GM23338 (cell line): ENCODE data around the gene MIGA1. TPM values are rescaled to one million over a fixed set of nuclear protein-coding genes. Genes with fewer than 3 reads are reported as not detected.

Experiments used
- ATAC-seq: fragments of 200-7000 bp; cut with Tn5 transposase; 3 replicates; pipeline ENCODE4 v1.9.1; 2020
- DNase-seq: peaks from one replicate; pipeline ENCODE4 v3.0.0-alpha.2; 2015; ENCODE audit warnings: low spot score
- H2AFZ ChIP-seq: fragments of 200-600 bp; sonication (generic); 2 replicates; pipeline ENCODE4 v1.8.0; 2016; ENCODE audit warnings: antibody characterized with exemption, mild to moderate bottlenecking, moderate library complexity
- H3F3A ChIP-seq: fragments of 200-600 bp; sonication (generic); replicated peaks from 2 replicates; pipeline ENCODE4 v1.8.0; 2017; ENCODE audit warnings: antibody characterized with exemption, mixed run types, low read depth
- H3K27ac ChIP-seq: fragments of 200-600 bp; sonication (generic); 2 replicates; pipeline ENCODE4 v1.6.1; 2016; ENCODE audit warnings: low read depth
- H3K27me3 ChIP-seq: fragments of 200-600 bp; sonication (generic); 2 replicates; pipeline ENCODE4 v1.8.0; 2016; ENCODE audit warnings: mild to moderate bottlenecking, mixed run types, moderate library complexity; ENCODE audit not compliant: insufficient read depth
- H3K36me3 ChIP-seq: fragments of 200-600 bp; sonication (generic); 2 replicates; pipeline ENCODE4 v1.8.0; 2016; ENCODE audit warnings: mild to moderate bottlenecking; ENCODE audit not compliant: insufficient read depth
- H3K4me1 ChIP-seq: fragments of 200-600 bp; sonication (generic); 2 replicates; pipeline ENCODE4 v1.8.0; 2016; ENCODE audit warnings: mild to moderate bottlenecking, moderate library complexity; ENCODE audit not compliant: insufficient read depth
- H3K4me2 ChIP-seq: fragments of 200-600 bp; sonication (generic); 2 replicates; pipeline ENCODE4 v1.7.1; 2017; ENCODE audit warnings: mixed run types
- H3K4me3 ChIP-seq: fragments of 200-600 bp; sonication (generic); 2 replicates; pipeline ENCODE4 v1.6.1; 2016; ENCODE audit warnings: mixed run types
- H3K79me2 ChIP-seq: fragments of 200-600 bp; sonication (generic); replicated peaks from 2 replicates; pipeline ENCODE4 v1.8.0; 2017; ENCODE audit warnings: mild to moderate bottlenecking; ENCODE audit not compliant: insufficient read depth
- H3K9me2 ChIP-seq: fragments of 200-600 bp; sonication (generic); 2 replicates; pipeline ENCODE4 v1.8.0; 2017; ENCODE audit not compliant: insufficient read depth
- H4K20me1 ChIP-seq: fragments of 200-600 bp; sonication (generic); replicated peaks from 2 replicates; pipeline ENCODE4 v1.8.0; 2017; ENCODE audit warnings: mild to moderate bottlenecking; ENCODE audit not compliant: insufficient read depth
- H3K27ac Mint-ChIP-seq: 2 replicates; pipeline ENCODE4 v1.8.0; 2020; ENCODE audit warnings: inconsistent platforms, mild to moderate bottlenecking, moderate library complexity, mixed read lengths
- H3K27me3 Mint-ChIP-seq: 3 replicates; pipeline ENCODE4 v1.8.0; 2022; ENCODE audit warnings: low read depth, mild to moderate bottlenecking, moderate library complexity, mixed read lengths, inconsistent platforms; ENCODE audit not compliant: insufficient read depth, poor library complexity
- H3K36me3 Mint-ChIP-seq: 3 replicates; pipeline ENCODE4 v1.8.0; 2021; ENCODE audit warnings: low read depth, mild to moderate bottlenecking, inconsistent platforms, moderate library complexity, mixed read lengths
- H3K4me1 Mint-ChIP-seq: 3 replicates; pipeline ENCODE4 v1.8.0; 2020; ENCODE audit warnings: mild to moderate bottlenecking, inconsistent platforms, mixed read lengths
- H3K4me3 Mint-ChIP-seq: 3 replicates; pipeline ENCODE4 v1.8.0; 2021; ENCODE audit warnings: moderate library complexity, mild to moderate bottlenecking, inconsistent platforms, mixed read lengths
- H3K9me3 Mint-ChIP-seq: 3 replicates; pipeline ENCODE4 v1.8.0; 2020; ENCODE audit warnings: moderate library complexity, mild to moderate bottlenecking, inconsistent platforms, mixed read lengths
- CREB1 ChIP-seq: fragments of 250-450 bp; sonication (Bioruptor Pico); IDR thresholded peaks from 2 replicates; pipeline ENCODE4 v1.5.0; 2020; ENCODE audit warnings: low read depth, mild to moderate bottlenecking, moderate library complexity
- CTCF ChIP-seq, 2 experiments: fragments of 200-600 bp in 1 of 2; sonication (generic) in 1 of 2; conservative IDR thresholded peaks; 2 replicates each; pipeline versions ENCODE4 v1.5.1 to v1.6.1; 2016 to 2017; ENCODE audit warnings: antibody characterized with exemption in 2 of 2, low read depth in 2 of 2, mild to moderate bottlenecking in 2 of 2, moderate library complexity in 1 of 2
- ETS1 ChIP-seq: IDR thresholded peaks from 2 replicates; pipeline ENCODE4 v1.6.1; 2016; ENCODE audit warnings: antibody characterized with exemption
- EZH2 ChIP-seq: fragments of 200-600 bp; sonication (generic); IDR thresholded peaks from one replicate; pipeline ENCODE4 v1.8.0; 2017; ENCODE audit warnings: antibody characterized with exemption, mild to moderate bottlenecking, low read depth; ENCODE audit not compliant: unreplicated experiment
- EZH2phosphoT487 ChIP-seq: fragments of 200-600 bp; sonication (generic); IDR thresholded peaks from one replicate; pipeline ENCODE4 v1.8.1; 2018; ENCODE audit warnings: antibody characterized with exemption; ENCODE audit not compliant: unreplicated experiment
- JUNB ChIP-seq: IDR thresholded peaks from one replicate; pipeline ENCODE4 v1.6.1; 2016; ENCODE audit warnings: antibody characterized with exemption; ENCODE audit not compliant: unreplicated experiment
- NANOG ChIP-seq: IDR thresholded peaks from 2 replicates; pipeline ENCODE4 v1.6.1; 2016; ENCODE audit warnings: antibody characterized with exemption, borderline replicate concordance
- POLR2AphosphoS5 ChIP-seq: IDR thresholded peaks from 2 replicates; pipeline ENCODE4 v1.6.1; 2016; ENCODE audit warnings: antibody characterized with exemption, low read depth
- REST ChIP-seq: IDR thresholded peaks from one replicate; pipeline ENCODE4 v1.6.1; 2018; ENCODE audit warnings: antibody characterized with exemption; ENCODE audit not compliant: unreplicated experiment
- STAT1 ChIP-seq: IDR thresholded peaks from one replicate; pipeline ENCODE4 v1.6.1; 2016; ENCODE audit warnings: antibody characterized with exemption; ENCODE audit not compliant: unreplicated experiment
- ZNF114 ChIP-seq: fragments of 250-450 bp; sonication (Bioruptor Pico); IDR thresholded peaks from 2 replicates; pipeline ENCODE4 v1.5.0; 2020; ENCODE audit warnings: mild to moderate bottlenecking, moderate library complexity
- ZNF331 ChIP-seq: fragments of 250-450 bp; sonication (Bioruptor Pico); IDR thresholded peaks from 2 replicates; pipeline ENCODE4 v1.5.0; 2020; ENCODE audit warnings: low read depth, mild to moderate bottlenecking, moderate library complexity
- ZNF462 ChIP-seq: fragments of 250-450 bp; sonication (Bioruptor Pico); IDR thresholded peaks from 2 replicates; pipeline ENCODE4 v1.5.0; 2020; ENCODE audit warnings: mild to moderate bottlenecking, moderate library complexity
- polyA plus RNA-seq: library from polyadenylated mRNA; unstranded; fragments of >200 nt; fragmentation: Nextera tagmentation; extraction: Ambion mirVana; gene quantifications from 2 replicates; pipeline ENCODE4 v1.2.1, GENCODE V29; 2016
- total RNA-seq: library from RNA; depleted of rRNA; stranded (reverse); fragments of >200 nt; shearing (Covaris generic); gene quantifications from 2 replicates; pipeline ENCODE4 v1.2.3, GENCODE V29; 2014

The MIGA1 gene
- total and polyA plus RNA-seq, 2 experiments from 2014 or later = 3.4 to 7.5 TPM

- no peaks in the 10 kb centered on the region for H3F3A ChIP-seq
- no peaks in the 10 kb centered on the region for H3K27me3 ChIP-seq
- no peak overlapping the region for H3K27ac ChIP-seq
- Mint-ChIP-seq H3K27me3 (peaks cover 9% of the 10 kb centered on the region), H3K4me3 (no peak overlapping the region), H3K9me3 (no peaks in the 10 kb centered on the region; the same call in 2 of the 3 replicates), H3K27ac (no peak overlapping the region), H3K4me1 (peaks cover 9% of the 10 kb centered on the region; the same call in 2 of the 3 replicates), H3K36me3 (no peaks in the 10 kb centered on the region)
- ATAC-seq = no peak
- no peaks in the 10 kb centered on the region for H3K36me3 ChIP-seq
- no peak for TF ChIP-seq NANOG
- no peak for TF ChIP-seq JUNB
- no peak for TF ChIP-seq CTCF (conservative IDR thresholded peaks at IDR 0.05; ENCODE audit: low read depth in 2 of 2)
- no peak for TF ChIP-seq ZNF331 (CRISPR knock-in tag)
- TF ChIP-seq STAT1 = no peak
- no peak for TF ChIP-seq ZNF114 (CRISPR knock-in tag)
- no peak for TF ChIP-seq CREB1
- TF ChIP-seq ZNF462 (CRISPR knock-in tag) = no peak
- no peak for TF ChIP-seq ETS1
- TF ChIP-seq REST = no peak
- no peak for TF ChIP-seq POLR2AphosphoS5
- no peak for TF ChIP-seq EZH2phosphoT487
- no peak for TF ChIP-seq EZH2
- peaks cover 16% of the 10 kb centered on the region for H3K4me1 ChIP-seq
- H2AFZ ChIP-seq = no peak overlapping the region
- H4K20me1 ChIP-seq = no peaks in the 10 kb centered on the region
- H3K4me3 ChIP-seq = no peak overlapping the region
- H3K4me2 ChIP-seq = no peak overlapping the region
- no peak for DNase-seq
- no peaks in the 10 kb centered on the region for H3K9me2 ChIP-seq
- no peaks in the 10 kb centered on the region for H3K79me2 ChIP-seq
These were observed 111.8 kb downstream of the MIGA1 start for GRCh38 chr1:77891200-77891599.
